Stimulated activated CD4-positive, alpha-beta T cell treated with anti-CD3 and anti-CD28 coated beads, Interleukin-15, amount 100 ng/mL, for 24 hours (primary cell): ENCODE measurements around the gene SLC29A2.

Source experiments
- DNase-seq: peaks from one replicate; pipeline ENCODE4 v3.0.0-alpha.2; 2020

SLC29A2 gene

DNA sequence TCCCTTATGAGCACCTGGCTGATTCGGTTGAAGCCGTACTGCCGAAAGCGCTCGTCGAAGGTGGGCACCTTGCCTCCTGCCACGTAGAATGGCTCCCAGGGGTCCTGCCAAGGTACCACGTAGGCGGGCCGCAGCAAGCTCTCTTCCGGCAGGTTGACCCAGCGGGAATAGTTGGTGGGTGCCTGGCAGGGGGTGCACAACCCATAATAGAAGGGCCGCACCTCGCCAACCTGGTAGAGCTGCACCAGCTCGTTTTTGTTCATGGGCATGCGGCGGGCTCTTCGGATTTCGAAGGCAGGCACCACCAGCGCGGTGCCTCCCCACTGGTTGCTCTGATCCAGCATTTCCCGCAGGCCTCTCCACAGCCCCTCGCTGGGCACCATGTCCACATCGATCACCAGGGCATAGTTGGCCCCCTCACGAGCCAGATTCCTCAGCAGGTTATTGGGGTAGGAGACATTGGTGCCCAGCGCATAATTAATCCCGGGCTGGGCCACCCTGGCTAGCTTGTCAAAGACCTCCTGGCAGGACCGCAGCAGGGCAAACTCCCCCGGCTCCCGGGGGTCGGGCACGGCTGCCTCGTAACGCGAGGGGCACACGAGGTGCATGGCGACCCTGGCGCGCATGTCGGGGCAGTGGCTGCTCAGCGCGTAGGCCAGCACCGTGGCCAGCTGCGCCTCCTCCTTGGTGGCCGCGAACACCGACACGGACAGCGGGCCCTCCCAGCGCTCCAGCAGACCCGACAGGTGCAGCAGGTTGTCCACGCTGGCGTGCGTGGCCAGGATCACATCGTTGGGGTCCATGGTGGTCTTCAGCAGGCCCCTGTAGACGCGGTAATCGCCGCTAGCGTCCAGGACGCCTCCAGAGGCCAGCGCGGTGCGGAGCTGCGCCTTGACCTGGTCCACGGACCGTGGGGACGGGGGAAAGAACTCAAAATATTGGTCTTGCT lies 24.8 kb downstream of the SLC29A2 start:
- DNase-seq: peak; percentile 20

DNA sequence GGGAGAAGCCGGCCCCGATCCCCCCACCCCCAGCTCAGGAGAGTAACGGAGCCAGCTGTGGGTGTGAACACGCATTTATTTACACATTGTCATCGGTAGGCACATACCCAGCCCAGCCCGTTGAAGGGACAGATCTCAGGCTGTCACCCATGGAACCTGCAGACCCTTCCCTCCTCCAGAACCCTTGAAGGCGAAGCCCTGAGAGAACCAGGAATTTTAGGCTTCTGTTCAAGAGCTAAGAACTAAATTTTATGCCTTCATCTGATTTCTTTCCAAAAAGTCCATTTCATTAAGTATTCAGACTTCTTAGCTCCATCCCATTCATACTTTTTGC lies 26.3 kb downstream of the SLC29A2 start:
- DNase-seq: no peak

DNA sequence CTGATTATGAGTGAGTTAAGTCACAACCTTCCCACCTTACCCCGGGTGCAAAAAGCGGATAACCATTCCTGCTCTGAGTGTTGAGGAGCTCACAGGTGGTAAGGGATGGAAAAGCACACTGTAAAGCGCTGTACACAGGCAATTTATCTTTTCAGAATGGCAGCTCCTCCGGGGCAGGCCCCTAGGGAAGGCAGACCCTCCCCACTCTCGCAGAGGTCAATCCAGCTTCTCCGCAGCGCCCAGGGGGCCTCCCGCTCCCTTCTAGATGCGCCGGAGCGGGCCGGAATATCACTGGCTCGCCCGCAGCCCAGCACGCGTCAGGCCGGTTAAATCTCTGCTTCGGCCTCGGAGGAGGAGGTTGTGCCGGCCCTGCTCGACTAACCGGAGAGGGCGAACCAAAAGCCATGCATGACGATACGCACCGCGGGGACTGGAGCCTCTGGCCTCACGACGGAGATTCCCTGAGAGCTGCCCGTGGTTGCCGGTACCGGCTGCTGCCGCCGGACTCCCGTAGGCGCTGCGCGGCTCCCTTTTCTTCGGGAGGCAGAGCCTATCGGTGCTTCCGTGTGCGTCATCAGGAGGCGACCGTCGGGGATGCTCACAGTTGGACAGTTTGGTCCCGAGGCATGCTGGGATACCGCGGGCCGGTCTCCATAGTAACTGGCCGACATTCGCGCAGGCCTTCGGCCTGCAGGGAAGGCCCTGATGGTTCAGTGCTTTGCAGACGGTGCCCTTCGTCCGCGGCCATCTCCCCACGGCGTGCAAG lies 26.8 kb downstream of the SLC29A2 start, which contains the start of gene BRMS1:
TSS of gene BRMS1 (minus strand) at position 555 of the 766 bp plus-strand sequence. CDS start 2,870 bp downstream, outside the sequence.
- DNase-seq: peak; percentile 99

DNA sequence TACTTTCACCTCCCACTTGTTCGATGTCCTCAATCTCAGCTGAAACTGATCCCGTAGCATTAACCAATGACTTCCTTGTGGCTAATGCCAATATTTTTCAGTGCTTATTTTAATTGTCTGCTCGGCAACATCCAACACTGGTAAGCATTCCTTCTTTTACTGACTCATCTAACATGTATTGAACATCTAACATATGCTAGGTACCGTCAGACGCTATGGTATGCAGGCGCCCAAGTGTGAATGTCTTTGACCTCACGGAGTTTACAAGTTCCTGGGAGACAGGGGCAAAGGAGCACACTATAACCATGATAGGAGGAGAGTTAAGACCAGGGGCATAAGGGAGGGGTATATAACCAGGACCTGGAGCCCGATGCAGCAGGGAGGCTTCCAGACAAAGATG lies 28.4 kb downstream of the SLC29A2 start:
- no peak for DNase-seq

DNA sequence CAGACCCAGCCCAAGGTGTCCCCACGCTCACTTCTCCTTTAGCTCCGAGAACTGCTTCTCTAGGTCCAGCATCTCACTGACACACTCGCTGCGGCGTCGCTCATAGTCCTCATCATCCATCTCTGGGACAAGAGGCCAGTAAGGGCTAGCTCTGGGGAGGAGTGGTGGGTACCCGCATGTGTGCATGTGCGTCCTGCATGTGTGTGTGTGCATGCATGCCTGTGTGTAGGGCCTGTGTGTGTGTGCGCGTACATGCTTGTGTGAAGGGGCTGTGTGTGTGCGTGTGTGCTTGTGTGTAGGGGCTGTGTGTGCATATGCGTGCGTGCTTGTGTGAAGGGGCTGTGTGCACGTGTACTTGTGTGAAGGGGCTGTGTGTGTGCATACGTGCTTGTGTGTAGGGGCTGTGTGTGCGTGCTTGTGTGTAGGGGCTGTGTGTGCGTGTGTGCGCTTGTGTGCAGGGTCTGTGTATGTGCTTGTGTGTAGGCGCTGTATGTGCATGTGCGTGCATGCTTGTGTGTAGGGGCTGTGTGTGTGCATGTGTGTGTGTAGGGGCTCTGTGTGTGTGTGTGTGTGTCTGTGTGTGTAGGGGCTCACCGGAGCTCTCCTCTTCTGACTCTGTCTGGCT lies 29.9 kb downstream of the SLC29A2 start:
- DNase-seq: no peak

DNA sequence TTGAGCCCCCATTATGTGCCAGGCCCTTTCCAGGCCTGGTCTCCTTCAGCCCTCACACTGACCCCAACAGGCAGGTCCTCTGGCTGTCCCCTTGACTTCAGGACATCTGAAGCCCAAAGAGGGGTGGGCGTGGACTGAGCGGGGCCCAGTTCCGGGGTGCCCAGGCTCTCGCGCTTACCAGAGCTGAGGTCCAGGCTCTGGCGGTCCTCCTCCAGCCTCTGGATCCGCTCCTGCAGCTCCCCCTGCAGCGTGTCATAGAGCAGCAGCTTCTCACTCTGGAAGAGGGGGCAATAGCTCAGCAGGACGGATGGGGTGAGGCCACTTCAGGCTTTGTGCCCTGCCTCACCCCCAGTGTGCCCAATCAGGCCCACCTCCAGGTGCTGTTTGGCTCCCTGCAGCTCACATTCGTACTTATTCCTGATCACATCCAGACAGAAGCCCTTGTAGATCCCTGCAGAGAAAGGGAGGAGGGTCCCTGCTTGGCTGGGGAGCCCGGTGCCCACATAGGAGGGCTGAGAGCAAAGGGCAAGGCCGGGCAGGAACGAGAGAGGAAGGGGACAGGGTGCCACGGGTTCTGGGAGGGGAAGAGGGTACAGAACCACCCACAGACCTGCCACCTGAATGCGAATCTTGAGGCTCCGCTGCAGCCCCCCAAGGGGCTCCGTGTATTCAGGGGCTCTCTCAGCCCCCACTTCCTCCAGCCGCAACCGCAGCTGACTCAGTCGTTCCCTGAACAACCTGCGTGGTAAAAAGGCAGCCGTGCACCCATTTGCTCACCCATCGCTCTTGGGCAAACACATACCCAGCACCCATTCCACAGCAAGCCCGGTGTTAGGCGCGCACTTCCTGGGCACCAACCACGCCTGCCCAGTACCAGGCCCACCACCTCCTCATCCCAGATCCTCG lies 30.7 kb downstream of the SLC29A2 start:
- no peak for DNase-seq

DNA sequence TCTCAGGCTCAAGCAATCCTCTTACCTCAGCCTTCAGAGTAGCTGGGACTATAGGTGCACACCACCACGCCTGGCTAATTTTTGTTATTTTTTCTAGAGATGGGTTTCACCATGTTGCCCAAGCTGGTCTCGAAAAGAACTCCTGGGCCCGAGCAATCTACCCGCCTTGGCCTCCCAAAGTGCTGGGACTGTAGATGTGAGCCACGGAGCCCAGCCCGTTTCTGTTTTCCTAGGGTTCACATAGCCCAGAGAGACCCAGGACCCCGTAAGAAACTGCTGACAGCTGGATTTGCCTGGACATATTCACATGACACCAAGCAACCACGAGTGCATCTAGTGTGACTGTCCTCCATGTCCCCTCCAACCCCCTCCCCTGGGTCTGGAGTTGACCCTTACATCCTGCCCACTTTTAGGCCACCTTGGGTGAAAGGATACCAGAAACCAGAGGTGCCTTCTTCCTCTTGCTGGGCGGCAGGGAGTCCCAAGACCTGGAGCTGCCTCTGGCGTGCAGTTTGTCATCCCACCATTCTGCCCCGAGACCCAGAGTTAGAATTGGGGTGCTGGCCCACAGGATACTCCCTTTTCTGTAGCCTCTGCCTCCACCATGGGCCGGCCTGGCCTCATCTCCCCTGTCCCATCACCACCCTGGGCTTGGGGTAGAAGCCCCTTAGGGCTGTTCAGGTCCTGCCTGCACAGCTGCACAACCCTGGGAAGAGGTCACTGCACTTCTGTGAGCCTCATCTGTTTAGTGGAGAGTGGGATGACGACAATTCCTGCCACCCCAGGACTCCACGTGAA lies 31.7 kb downstream of the SLC29A2 start:
- DNase-seq: no peak

DNA sequence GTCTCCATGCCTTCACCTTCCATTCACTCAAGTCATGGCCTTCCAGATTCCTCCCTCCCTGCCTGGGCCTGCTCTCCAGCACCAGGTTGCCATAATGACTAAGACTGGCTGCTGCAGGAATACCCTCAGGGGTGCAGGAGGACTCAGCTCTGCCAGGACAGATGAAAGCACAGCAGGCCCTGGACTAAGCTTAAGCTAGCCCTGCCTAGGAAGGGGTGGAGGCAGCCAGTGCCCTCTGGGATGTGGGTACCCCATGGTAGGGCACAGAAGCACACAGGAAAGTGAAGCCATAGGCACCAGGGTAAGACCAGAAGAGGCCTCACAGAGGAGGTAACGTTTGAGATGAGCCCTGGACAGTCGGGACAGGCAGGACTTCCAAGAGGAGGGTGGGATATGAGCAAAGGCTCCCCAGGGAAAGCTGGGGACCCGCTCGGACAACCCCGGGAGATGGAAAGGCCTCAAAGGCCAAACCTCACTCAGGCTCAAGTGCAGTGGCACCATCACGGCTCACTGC lies 32.3 kb downstream of the SLC29A2 start:
- no peak for DNase-seq

DNA sequence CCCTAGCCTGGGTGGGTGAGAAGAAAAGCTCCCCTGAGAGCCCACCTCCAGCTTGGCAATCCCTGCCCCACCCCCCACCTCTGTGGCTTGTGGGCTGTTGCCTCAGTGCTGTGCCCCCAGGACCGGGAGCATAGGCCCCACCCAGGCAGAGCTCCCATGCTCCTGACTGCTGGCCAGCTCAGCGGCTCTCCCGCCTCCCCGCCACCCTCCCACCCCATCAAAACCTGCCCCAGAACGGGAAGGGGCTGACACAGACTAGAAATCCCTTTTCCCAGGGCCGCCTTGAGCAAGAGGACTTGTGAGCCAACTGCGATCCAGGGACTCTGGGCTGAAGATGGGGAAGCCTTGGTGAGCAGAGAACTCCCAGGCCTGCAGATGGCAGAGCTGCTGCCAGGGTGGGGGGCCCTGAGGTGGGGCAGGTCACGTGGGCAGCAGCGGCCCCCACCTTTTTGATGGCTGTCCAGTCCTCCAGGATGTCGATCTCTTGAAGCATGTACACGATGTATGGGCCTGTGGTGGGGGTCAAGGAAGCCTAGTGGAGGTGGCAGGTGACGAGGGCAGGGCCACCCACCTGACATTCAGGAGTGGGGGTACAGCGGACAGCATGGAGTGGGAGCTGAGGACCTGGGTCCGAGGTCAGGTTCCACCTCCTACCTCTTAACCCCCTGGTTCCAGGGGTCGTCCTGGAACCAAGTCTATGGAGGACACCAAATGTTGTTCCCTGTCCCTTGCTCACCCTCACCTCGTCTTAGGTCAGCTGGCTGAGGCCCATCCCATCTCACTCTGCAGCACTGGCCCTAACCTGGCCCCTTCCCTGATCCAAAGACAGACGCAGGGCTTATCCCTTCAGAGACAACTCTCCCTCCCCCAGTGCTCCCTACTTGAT lies 33.0 kb downstream of the SLC29A2 start:
- no peak for DNase-seq

DNA sequence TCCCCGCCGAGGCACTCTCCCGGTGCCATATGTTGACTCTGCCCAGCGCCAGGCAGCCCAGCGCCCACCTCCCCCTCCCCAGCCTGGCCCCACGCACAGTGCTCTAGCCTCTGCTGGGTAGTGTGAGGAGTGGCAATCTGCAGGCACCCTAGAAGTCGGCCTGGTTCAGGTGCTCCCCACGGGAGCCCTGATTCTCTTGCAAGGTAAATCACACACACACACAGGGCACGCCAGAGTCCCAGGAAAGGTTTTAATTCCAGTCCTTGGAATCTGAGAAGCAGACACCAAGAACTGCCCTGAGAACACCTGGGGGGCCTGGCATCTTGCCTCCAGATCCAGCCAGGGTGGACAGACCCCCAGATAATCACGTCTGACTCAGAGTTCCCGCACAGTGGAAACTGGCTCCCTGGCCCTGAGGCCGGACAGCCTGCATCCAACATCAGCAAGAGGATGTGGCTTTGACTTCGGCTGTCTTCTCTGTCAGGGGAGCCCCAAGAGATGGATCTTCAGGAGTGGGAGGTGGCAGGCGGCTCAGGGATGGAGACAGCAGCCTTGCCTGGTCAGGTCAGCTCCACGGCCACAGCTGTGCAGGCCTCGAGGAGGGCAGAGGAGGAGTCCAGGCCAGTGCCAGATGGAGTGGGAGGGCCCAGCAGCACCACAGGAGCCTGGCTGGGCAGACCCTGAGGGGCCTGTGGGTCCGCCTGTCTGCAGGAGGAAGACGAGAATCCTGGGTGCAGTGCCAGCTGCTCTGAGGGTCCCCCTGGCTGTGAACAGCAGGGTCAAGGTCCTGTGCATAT lies 34.3 kb downstream of the SLC29A2 start:
- DNase-seq: no peak

DNA sequence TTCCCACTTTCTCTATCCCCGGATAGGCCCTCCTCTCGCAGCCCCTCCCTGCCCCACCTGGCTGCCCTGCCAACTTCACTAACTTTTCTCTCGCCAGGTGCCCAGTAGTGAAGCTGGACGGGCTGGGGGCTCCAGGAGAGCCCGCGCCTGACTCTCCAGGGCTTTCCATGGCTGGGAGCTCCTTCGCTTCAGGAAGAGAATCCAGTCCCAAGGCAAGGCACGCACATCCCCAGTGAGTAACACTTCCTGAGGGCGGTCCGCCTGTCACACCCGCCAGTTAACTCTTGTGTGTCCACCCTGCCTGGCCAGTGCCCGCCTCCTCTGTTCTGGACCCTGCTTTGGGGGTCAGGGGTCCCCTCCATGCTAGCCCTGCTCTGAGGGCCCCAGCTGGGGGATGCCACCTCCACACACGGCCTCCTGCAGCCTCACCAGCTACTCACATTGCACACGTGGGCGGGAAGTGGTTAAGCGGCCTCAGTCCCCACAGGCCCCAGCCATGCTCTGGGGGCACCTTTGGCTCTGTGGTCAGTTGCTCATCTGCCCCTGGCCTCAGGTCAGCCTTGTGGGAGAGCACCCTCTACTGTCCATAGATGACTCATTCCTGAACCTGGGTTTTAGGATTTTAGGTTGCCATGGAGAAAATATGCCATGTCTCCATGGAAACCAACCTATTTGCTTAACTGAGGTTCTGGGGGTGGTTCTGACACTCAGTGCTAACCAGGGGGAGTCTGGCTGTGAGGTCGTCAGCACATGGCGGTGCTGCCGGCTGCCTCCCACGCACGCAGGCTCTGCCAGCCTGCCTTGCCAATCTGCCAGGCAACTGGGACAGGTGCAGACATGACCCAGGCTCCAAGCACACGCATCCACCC lies 35.1 kb downstream of the SLC29A2 start, which contains the start of gene RIN1:
TSS of gene RIN1 (minus strand) at position 201 of the 869 bp plus-strand sequence. CDS start at position 169, 32 bp downstream.
- peak; percentile 77 for DNase-seq

DNA sequence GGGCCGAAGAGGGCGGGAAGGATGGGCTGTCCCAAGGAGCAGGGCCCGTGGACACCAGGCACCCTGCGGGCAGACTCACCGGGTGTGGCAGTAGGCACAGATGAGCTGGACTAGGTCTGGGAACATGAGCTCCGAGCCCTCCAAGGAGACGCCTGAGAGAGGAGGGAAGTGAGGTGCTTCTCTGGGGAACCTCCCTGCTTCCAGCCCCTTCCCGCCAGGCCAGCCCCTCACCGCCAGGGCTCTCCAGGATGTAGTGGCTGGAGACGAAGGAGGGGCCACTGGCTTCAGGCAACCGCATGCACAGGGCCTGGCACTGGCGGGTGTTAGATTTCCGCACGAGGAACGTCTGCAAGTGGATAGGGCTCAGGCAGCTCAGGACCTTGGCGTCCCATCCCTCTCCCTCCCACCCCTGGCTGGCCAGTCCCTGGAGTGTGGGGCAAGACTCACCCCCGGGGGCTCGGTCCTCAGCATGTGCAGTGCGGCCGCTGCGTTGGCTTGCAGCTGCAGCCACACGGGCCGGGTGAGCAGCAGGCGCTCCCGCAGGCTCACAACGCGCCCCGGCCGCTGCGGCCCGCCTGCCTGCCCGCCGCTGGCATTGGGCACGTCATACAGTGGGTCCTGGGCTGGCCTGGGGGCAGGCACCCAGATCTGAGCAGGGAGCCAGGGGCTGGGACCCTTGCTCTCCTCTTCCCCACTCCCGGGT lies 35.9 kb downstream of the SLC29A2 start:
- DNase-seq: no peak

DNA sequence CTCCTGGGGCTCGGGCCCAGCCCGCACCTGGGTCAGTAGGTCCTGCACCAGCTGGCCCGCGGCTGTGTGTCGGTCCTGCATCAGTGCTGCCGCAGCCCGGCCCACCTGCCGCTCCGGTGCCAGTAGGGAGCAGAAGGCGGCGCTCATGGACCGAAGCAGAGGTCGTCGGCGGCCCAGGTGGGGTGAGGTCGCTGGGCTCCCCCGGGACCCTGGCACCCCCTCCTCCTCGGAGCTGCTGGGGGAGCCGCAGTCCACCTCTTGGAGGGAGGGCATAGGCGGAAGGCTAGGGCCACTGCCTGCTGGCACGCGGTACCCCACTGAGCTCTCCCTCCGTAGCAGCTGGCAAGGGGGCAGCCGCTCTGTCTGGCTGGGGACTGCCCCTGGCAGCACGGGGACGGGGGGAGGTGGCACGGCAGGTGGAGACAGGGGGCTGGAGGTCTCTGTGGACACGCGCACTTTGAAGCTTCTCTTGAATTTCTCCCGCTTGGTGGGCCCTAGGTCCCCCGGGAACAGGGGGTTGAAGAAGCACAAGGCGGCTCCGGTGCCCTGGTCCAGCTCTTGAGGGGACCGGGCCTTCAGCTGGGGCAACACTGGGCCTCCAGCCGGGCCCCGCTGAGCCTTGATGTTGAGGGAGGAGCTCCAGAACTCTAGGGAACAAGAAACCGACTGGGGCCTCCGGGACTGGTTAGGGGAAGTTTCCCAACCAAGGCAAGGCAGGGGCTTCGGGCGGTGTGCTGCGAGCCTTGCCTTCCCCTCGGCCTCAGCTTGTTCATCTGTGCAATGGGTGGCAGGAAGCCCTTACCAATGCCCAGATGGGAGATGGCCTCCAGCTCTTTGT lies 36.7 kb downstream of the SLC29A2 start:
- DNase-seq: no peak

DNA sequence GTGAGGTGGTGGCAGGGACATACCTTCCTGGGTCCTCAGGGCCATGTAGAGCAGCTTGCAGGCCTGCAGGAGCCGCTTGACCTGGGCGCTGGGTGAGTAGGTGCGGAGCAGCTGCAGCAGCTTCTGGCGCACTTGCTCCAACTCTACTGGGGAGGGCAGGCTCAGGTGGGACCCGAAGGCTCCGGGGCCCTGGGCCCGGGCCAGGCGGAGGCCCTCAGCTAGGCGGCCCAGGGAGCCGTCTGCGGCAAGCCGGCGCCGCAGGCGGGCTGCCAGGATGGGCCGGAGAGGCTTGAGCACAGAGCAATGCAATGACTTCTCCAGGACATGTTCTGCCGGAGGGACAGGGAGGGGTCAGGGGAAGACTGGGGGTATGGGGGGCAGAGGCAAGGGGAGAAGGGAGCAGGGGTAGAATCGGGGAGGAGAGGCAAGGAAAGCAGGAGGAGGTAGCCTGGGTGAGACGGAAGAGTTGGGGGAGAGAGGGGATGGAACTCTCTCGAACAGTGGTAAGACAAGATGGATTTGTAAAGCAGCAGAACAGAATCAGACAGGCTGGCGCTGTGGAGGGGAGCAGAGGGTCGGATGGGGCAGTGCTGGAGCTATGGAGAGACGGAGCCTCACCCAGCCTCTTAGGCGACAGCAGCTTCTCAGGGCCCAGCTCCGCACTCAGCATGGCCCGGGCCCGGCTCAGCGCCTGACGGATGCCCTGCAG lies 37.5 kb downstream of the SLC29A2 start:
- DNase-seq: no peak

DNA sequence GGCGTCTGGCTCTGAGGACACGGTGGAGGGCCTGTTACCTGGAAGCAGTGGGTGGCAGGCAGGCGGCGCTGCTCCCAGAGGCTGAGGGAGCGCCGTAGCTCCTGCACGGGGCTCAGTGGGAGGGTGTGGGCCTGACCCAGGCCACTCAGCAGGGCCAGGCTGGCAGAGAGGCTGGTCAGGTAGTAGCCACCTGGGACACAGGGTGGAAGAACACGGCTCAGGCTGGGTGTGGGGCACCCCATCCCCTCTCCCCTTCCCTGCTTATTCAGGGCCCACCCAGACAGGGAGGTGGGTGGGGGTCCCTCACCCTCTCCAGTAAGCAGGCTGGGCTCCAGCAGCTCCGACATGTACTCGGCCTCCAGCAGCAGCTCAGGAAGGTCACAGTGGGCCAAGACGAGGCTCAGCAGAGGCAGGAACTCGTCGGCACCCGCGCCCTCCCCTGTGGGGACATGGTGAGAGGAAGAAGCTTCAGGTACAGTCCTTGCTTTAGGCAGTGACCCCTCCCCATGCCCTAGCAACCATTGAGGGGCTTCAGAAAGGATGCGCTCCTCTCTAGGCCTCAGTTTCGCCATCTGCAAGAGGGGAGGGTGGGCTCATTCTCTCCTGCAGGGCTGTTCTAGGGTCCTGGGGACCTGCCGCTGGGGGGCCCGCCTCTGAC lies 38.2 kb downstream of the SLC29A2 start:
- no peak for DNase-seq
